Thoracic aorta (tissue), 2 donors: ENCODE data around the gene LIF. TPM values are rescaled to one million over a fixed set of nuclear protein-coding genes. Genes with fewer than 3 reads are reported as not detected.
A peak's percentile ranks its signal among the peaks of the same experiment; 100 is the strongest.
"Not testable (repeated sequence)": the region's sequence is repeated elsewhere in the genome, so short reads cannot be mapped to it uniquely, and the experiment has no call there.

ENCODE experiments used
- ATAC-seq: fragments of 150-250 bp; one replicate; pipeline ENCODE4 v1.8.0; 2017; ENCODE audit warnings: low read depth; ENCODE audit not compliant: insufficient number of reproducible peaks, low FRiP score
- DNase-seq: peaks from one replicate; pipeline ENCODE4 v3.0.0-alpha.2; 2020; ENCODE audit warnings: low spot score
- H3K27ac ChIP-seq, 2 donors: fragments of 200-600 bp; sonication (generic); 1 replicate in 1 of 2; 2 replicates in 1 of 2; pipeline ENCODE4 v1.5.1; 2016; ENCODE audit warnings: mild to moderate bottlenecking in 2 of 2, moderate library complexity in 2 of 2
- H3K27me3 ChIP-seq: fragments of 200-600 bp; sonication (generic); replicated peaks from 2 replicates; pipeline ENCODE4 v1.6.0; 2016; ENCODE audit warnings: mild to moderate bottlenecking; ENCODE audit not compliant: insufficient read depth
- H3K36me3 ChIP-seq: fragments of 200-600 bp; sonication (generic); one replicate; pipeline ENCODE4 v1.5.1; 2016
- H3K4me1 ChIP-seq, 2 donors: fragments of 200-600 bp; sonication (generic); 1 replicate in 1 of 2; 2 replicates in 1 of 2; pipeline versions ENCODE4 v1.5.1 to v1.6.0; 2016; ENCODE audit warnings: low read depth in 2 of 2, mild to moderate bottlenecking in 1 of 2; ENCODE audit not compliant: control insufficient read depth in 1 of 2
- H3K4me3 ChIP-seq: fragments of 200-600 bp; sonication (generic); 2 replicates; pipeline ENCODE4 v1.5.1; 2016; ENCODE audit warnings: mild to moderate bottlenecking
- H3K9me3 ChIP-seq: fragments of 200-600 bp; sonication (generic); 2 replicates; pipeline ENCODE4 v1.5.1; 2016
- CTCF ChIP-seq: fragments of 200-600 bp; sonication (generic); IDR thresholded peaks from one replicate; pipeline ENCODE4 v1.5.1; 2019; ENCODE audit warnings: antibody characterized with exemption
- total RNA-seq, 2 donors: library from RNA; depleted of rRNA; stranded (reverse); fragments of >200 nt; gene quantifications; one replicate each; pipeline versions ENCODE4 v1.1.0 to v1.2.3, GENCODE V29; 2016

LIF gene
- total RNA-seq, 2 donors from 2014 or later, result 1.4 to 11.3 TPM

- Histone ChIP-seq H3K27ac (peak overlapping the region; percentile 32 to 83), H3K4me1 (peaks cover 6 to 19% of the 10 kb centered on the region in 2 donors), H3K36me3 (no peaks in the 10 kb centered on the region), H3K9me3 (no peaks in the 10 kb centered on the region), H3K27me3 (no peaks in the 10 kb centered on the region), H3K4me3 (peak overlapping the region; percentile 56)
- DNase-seq (peak; percentile 37), ATAC-seq (peak; percentile 56)
- TF ChIP-seq CTCF, result no peak
These were observed 28.6 kb downstream of the LIF start for GRCh38 chr22:30217698-30218560.

GRCh38 chr22:30216710-30217109 is 29.8 kb downstream of the LIF start:
- TF ChIP-seq CTCF, result no peak
- Histone ChIP-seq H3K4me3 (no peak overlapping the region), H3K4me1 (peaks cover 6 to 22% of the 10 kb centered on the region in 2 donors), H3K9me3 (no peaks in the 10 kb centered on the region), H3K36me3 (no peaks in the 10 kb centered on the region), H3K27me3 (no peaks in the 10 kb centered on the region), H3K27ac (no peak overlapping the region)
- DNase-seq (no peak), ATAC-seq (no peak)

GRCh38 chr22:30216272-30216671 is 30.3 kb downstream of the LIF start:
- not testable (repeated sequence) for ATAC-seq, H3K36me3 ChIP-seq, H3K27me3 ChIP-seq, H3K9me3 ChIP-seq, DNase-seq, H3K27ac ChIP-seq, H3K4me3 ChIP-seq
- H3K4me1 ChIP-seq, result peaks cover 6 to 22% of the 10 kb centered on the region in 2 donors

- Histone ChIP-seq H3K9me3 (no peaks in the 10 kb centered on the region), H3K27ac (no peak overlapping the region), H3K27me3 (no peaks in the 10 kb centered on the region), H3K4me3 (no peak overlapping the region), H3K36me3 (no peaks in the 10 kb centered on the region), H3K4me1 (peaks cover 6 to 22% of the 10 kb centered on the region in 2 donors)
- no peak for DNase-seq
- no peak for TF ChIP-seq CTCF
- ATAC-seq, result no peak
These were observed 31.7 kb downstream of the LIF start for GRCh38 chr22:30214703-30215407.

GRCh38 chr22:30212996-30213441 is 33.5 kb downstream of the LIF start:
- TF ChIP-seq CTCF, result no peak
- H3K4me1 ChIP-seq, result peaks cover 7 to 29% of the 10 kb centered on the region in 2 donors
- DNase-seq, result no peak
- no peak overlapping the region for H3K27ac ChIP-seq
- ATAC-seq, result peak; percentile 21
- no peak overlapping the region for H3K4me3 ChIP-seq
- no peaks in the 10 kb centered on the region for H3K27me3 ChIP-seq
- H3K9me3 ChIP-seq, result no peaks in the 10 kb centered on the region
- no peaks in the 10 kb centered on the region for H3K36me3 ChIP-seq
